Immature natural killer cell (primary cell): ENCODE data around the gene MACF1. TPM values are rescaled to one million over a fixed set of nuclear protein-coding genes. Genes with fewer than 3 reads are reported as not detected.

Experiments
- DNase-seq, 3 donors: peaks; one replicate each; pipeline ENCODE4 v3.0.0; 2022; ENCODE audit warnings: mixed read lengths in 1 of 3
- H3K27ac Mint-ChIP-seq, 6 donors: one replicate each; pipeline ENCODE4 v1.8.0; 2020; ENCODE audit warnings: mixed read lengths in 6 of 6, mild to moderate bottlenecking in 5 of 6, inconsistent platforms in 4 of 6, moderate library complexity in 3 of 6
- H3K27me3 Mint-ChIP-seq, 3 donors: one replicate each; pipeline ENCODE4 v1.8.0; 2020 to 2021; ENCODE audit warnings: low read depth in 3 of 3, mild to moderate bottlenecking in 3 of 3, mixed read lengths in 3 of 3, moderate library complexity in 3 of 3, inconsistent platforms in 1 of 3
- H3K36me3 Mint-ChIP-seq, 3 donors: one replicate each; pipeline ENCODE4 v1.8.0; 2020; ENCODE audit warnings: mixed read lengths in 3 of 3, inconsistent platforms in 2 of 3, mild to moderate bottlenecking in 2 of 3
- H3K4me1 Mint-ChIP-seq, 2 donors: one replicate each; pipeline ENCODE4 v1.8.0; 2020; ENCODE audit warnings: inconsistent platforms in 2 of 2, mild to moderate bottlenecking in 2 of 2, mixed read lengths in 2 of 2, moderate library complexity in 1 of 2
- H3K4me3 Mint-ChIP-seq, 5 donors: one replicate each; pipeline ENCODE4 v1.8.0; 2020; ENCODE audit warnings: mild to moderate bottlenecking in 5 of 5, mixed read lengths in 5 of 5, inconsistent platforms in 3 of 5, moderate library complexity in 3 of 5
- H3K9me3 Mint-ChIP-seq, 6 donors: one replicate each; pipeline ENCODE4 v1.8.0; 2020; ENCODE audit warnings: mild to moderate bottlenecking in 6 of 6, mixed read lengths in 6 of 6, inconsistent platforms in 4 of 6, moderate library complexity in 3 of 6
- polyA plus RNA-seq, 3 donors: library from polyadenylated mRNA; unstranded; fragments of 300-500 nt; fragmentation: Illumina TruSeq; gene quantifications; one replicate each; pipeline ENCODE4 v1.2.3, GENCODE V29; 2021

The MACF1 gene
- polyA plus RNA-seq, 3 donors from 2014 or later: 12.7 to 152 (median 12.9) TPM

DNA sequence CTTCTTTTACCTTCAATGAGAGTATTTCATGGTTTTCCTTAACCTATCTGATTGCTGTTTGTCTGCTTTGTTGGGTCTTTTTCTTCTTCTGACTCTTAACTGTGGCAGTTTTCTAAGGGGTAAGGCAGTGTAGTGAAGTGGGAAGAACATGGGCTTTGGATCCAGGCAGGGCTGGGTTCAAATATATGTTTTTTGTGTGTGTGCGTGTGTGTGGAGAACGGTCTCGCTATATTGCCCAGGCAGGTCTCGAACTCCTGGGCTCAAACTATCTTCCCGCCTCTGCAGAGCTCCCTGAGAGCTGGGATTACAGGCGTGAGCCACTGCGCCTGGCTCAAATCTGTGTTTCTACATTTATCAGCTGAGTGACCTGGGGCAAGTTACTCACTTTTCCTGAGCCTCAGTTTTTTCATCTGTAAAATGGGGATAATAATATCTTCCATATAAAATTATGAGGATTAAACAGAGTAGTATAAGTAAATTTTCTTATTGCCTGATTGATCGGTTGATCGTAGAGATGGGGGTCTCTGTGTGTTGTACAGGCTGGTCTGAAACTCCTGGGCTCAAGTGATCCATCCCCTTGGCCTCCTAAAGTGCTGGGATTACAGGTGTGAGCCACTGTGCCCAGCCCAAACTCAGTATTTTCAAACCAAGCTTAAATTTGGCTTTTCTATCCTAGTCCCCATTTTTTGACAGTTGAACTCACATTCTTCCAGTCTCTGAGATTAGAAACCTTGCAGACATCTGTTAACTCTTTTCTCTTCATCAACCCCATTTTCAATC is 36.0 kb upstream of the MACF1 start:
- DNase-seq: no peak
- no peaks in the 10 kb centered on the region for H3K36me3 Mint-ChIP-seq

GRCh38 chr1:39170731-39171667 is 33.5 kb upstream of the MACF1 start:
- Mint-ChIP-seq H3K27me3 (peaks cover 0 to 4% (median 4%) of the 10 kb centered on the region in 3 donors), H3K27ac (no peak overlapping the region), H3K4me1 (no peaks in the 10 kb centered on the region)

More for the DNA sequence above, 36.0 kb upstream of the MACF1 start:
- no peaks in the 10 kb centered on the region for H3K9me3 Mint-ChIP-seq
- no peaks in the 10 kb centered on the region for H3K4me1 Mint-ChIP-seq
- H3K27ac Mint-ChIP-seq: no peak overlapping the region
- H3K27me3 Mint-ChIP-seq: peaks cover 0 to 6% (median 4%) of the 10 kb centered on the region in 3 donors
- H3K4me3 Mint-ChIP-seq: no peak overlapping the region

DNA sequence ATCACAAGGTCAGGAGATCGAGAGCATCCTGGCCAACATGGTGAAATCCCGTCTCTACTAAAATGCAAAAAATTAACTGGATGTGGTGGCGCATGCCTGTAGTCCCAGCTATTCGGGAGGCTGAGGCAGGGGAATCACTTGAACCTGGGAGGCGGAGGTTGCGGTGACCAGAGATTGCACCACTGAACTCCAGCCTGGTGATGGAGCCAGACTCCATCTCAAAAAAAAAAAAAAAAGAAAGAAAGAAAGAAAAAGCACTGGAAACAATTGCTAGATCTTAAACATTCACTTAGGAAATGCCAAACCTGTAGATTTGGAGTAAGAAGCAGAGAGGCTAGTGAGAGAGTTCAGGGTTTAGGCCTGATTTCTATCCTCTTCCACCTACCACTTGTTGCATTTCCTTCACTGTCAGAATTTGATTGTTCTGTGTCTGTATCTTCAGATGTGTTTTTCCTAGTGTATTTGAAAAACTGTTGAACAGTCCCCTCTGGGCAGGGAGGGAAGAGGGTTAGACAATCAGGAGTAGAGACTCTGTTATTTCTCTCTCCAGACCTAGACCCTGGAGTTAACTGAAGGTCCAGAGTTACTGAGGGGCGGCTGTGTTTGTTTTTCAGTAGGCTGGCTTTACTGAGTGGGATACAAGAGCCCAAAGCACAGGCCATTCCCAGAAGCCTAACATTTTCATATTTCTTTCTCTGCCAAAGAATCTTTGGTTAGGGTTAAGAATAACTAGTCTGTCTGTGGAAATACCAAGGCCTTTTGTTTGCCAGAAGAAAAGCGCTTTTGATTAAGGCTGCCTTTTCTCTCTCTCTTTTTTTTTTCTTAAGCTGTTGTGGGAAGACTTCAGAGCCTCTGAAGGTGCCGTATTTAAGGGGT is 31.1 kb upstream of the MACF1 start:
- H3K4me3 Mint-ChIP-seq: no peak overlapping the region
- no peak for DNase-seq
- peaks cover 0 to 4% (median 4%) of the 10 kb centered on the region in 3 donors for H3K27me3 Mint-ChIP-seq
- no peaks in the 10 kb centered on the region for H3K9me3 Mint-ChIP-seq
- no peak overlapping the region for H3K27ac Mint-ChIP-seq
- no peaks in the 10 kb centered on the region for H3K4me1 Mint-ChIP-seq
- no peaks in the 10 kb centered on the region for H3K36me3 Mint-ChIP-seq

More at GRCh38 chr1:39170731-39171667, 33.5 kb upstream of the MACF1 start:
- H3K4me3 Mint-ChIP-seq: no peak overlapping the region
- DNase-seq: no peak
- H3K9me3 Mint-ChIP-seq: no peaks in the 10 kb centered on the region
- H3K36me3 Mint-ChIP-seq: no peaks in the 10 kb centered on the region

DNA sequence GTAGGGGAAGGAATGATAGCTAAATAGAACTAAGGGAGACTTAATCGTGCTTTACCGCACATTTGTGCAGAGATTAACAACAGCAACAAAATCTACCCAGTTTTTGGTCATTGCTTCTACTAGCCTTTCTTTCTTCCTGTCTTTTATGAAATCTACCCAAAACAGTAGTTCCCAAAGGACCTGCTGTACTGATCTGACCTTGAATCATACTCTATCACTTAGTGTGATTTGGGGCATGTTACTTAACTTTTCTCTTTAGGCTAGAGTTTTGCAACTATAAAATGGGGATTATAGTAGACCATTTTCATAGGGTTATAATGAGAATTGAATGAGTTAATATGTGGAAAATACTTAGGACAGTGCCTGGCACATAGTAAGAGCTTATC is 30.5 kb upstream of the MACF1 start:
- Mint-ChIP-seq H3K4me3 (no peak overlapping the region), H3K9me3 (no peaks in the 10 kb centered on the region), H3K36me3 (no peaks in the 10 kb centered on the region), H3K27me3 (peaks cover 0 to 3% (median 2%) of the 10 kb centered on the region in 3 donors), H3K4me1 (no peaks in the 10 kb centered on the region), H3K27ac (no peak overlapping the region)
- no peak for DNase-seq

GRCh38 chr1:39174390-39175081 is 30.0 kb upstream of the MACF1 start:
- Mint-ChIP-seq H3K9me3 (no peaks in the 10 kb centered on the region), H3K27ac (no peak overlapping the region)

DNA sequence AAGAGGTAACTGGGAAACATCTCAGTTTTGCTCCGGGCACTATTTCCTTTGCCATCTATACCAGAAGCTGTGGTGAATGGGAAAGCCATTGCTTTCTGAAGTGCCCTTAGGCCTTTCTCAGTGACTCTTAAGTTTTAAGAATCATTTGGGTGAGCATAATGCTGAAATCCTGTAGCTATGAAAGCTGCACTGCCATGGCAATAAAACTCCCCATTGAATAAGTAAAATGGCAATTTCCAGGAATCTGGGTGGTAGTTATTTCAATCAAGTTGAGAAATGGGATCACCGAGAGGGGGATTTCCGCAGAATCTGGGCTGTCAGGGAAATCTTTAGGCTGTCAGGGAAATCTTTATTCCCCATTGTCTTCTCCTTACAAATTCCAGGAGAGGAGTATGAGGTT is 26.8 kb upstream of the MACF1 start:
- Mint-ChIP-seq H3K27me3 (peaks cover 0 to 2% (median 0%) of the 10 kb centered on the region in 3 donors), H3K27ac (no peak overlapping the region), H3K36me3 (no peaks in the 10 kb centered on the region), H3K4me1 (no peaks in the 10 kb centered on the region), H3K9me3 (no peaks in the 10 kb centered on the region), H3K4me3 (no peak overlapping the region)
- DNase-seq: no peak

More at GRCh38 chr1:39174390-39175081, 30.0 kb upstream of the MACF1 start:
- Mint-ChIP-seq H3K27me3 (peaks cover 0 to 2% (median 0%) of the 10 kb centered on the region in 3 donors), H3K4me1 (no peaks in the 10 kb centered on the region), H3K36me3 (no peaks in the 10 kb centered on the region), H3K4me3 (no peak overlapping the region)
- no peak for DNase-seq

DNA sequence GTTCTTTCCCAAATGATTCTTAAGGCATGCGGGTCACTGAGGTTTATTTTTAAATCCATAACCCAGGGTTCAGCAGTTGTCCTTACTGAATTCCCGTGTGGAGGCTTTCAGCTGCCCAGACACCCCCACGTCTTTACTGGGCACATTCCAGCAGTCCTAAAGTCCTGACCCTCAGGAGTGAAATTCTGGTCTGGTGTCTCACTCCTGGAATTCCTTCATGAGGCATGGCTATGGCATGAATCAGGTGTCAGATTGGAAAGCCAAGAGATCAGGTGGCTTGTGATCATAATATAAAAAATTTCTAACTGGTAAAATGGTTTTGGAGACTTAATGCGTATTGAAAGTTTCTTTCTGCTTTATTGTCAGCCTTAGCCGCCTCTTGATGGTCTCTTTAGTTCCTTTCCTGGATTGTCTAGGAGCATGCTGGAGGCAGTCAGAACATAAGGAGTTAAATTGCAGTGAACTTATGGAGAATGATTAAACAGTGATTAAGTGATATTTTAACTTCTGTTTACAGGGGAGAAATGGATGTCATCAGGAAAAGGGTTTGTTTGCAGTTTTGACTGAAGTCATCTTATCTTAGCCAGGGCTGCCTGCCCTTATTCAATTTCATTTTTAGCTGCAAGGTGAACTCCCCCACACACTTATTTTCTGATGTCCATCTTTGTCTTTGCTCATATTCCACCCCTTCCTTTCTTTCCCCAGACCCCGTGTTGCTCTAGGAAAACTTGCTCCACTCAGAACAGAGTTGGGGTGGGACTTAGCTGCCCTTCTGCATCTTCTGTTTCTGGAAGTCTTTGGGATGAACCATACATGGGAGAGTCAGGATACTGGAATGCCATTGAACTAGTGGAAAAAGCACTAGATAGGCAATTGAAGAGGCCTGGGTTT is 25.7 kb upstream of the MACF1 start:
- Mint-ChIP-seq H3K4me1 (peaks cover 5 to 6% of the 10 kb centered on the region in 2 donors), H3K9me3 (no peaks in the 10 kb centered on the region), H3K4me3 (no peak overlapping the region), H3K27me3 (no peaks in the 10 kb centered on the region), H3K27ac (no peak overlapping the region), H3K36me3 (no peaks in the 10 kb centered on the region)
- no peak for DNase-seq

DNA sequence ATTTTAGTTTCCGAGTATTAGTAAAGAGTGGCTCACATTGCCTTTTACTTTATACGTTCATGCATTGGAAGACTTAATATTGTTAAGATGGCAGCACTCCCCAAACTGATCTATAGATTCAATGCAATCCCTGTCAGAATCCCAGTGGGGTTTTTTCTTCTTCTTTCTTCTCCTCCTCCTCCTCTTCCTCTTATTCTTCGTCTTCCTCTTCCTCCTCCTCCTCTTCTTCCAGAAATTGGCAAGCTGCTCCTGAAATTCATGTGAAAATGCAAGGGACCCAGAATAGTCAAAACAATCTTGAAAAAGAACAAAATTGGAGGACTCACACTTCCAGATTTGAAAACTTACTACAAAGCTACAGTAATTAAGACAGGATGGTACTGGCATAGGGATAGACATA is 23.2 kb upstream of the MACF1 start:
- Mint-ChIP-seq H3K9me3 (no peaks in the 10 kb centered on the region), H3K36me3 (no peaks in the 10 kb centered on the region), H3K27ac (no peak overlapping the region), H3K27me3 (no peaks in the 10 kb centered on the region), H3K4me1 (peaks cover 13 to 15% of the 10 kb centered on the region in 2 donors), H3K4me3 (no peak overlapping the region)
- no peak for DNase-seq

GRCh38 chr1:39182804-39183203 is 21.7 kb upstream of the MACF1 start:
- no peaks in the 10 kb centered on the region for H3K9me3 Mint-ChIP-seq
- H3K27me3 Mint-ChIP-seq: no peaks in the 10 kb centered on the region
- H3K4me3 Mint-ChIP-seq: no peak overlapping the region
- no peak for DNase-seq
- no peaks in the 10 kb centered on the region for H3K36me3 Mint-ChIP-seq
- H3K4me1 Mint-ChIP-seq: peaks cover 13 to 15% of the 10 kb centered on the region in 2 donors
- peak overlapping the region in 2 of 6 donors; percentile 34 to 38 for H3K27ac Mint-ChIP-seq

- Mint-ChIP-seq H3K27ac (peak overlapping the region; percentile 31 to 81 (median 70)), H3K36me3 (no peaks in the 10 kb centered on the region), H3K27me3 (no peaks in the 10 kb centered on the region), H3K4me3 (no peak overlapping the region), H3K4me1 (peaks cover 13 to 15% of the 10 kb centered on the region in 2 donors), H3K9me3 (no peaks in the 10 kb centered on the region)
- DNase-seq: peak; percentile 46 to 61 (median 56)
These were observed 20.8 kb upstream of the MACF1 start for GRCh38 chr1:39183503-39184353.

- H3K9me3 Mint-ChIP-seq: no peaks in the 10 kb centered on the region
- H3K27ac Mint-ChIP-seq: peak overlapping the region; percentile 31 to 81 (median 70)
- no peak for DNase-seq
- no peaks in the 10 kb centered on the region for H3K27me3 Mint-ChIP-seq
- peaks cover 13 to 15% of the 10 kb centered on the region in 2 donors for H3K4me1 Mint-ChIP-seq
- no peak overlapping the region for H3K4me3 Mint-ChIP-seq
- H3K36me3 Mint-ChIP-seq: no peaks in the 10 kb centered on the region
These were observed 20.1 kb upstream of the MACF1 start for GRCh38 chr1:39184354-39184818.
